Smooth muscle cell (in vitro differentiated cells): ENCODE measurements around the gene ENAH. TPM values are rescaled to one million over a fixed set of nuclear protein-coding genes. Genes with fewer than 3 reads are reported as not detected.
"Not testable (repeated sequence)": the region's sequence is repeated elsewhere in the genome, so short reads cannot be mapped to it uniquely, and the experiment has no call there.

Experiments used
- DNase-seq: peaks from one replicate; lab custom pipeline; 2025; ENCODE audit not compliant: unreplicated experiment; lab: John Stamatoyannopoulos, UW
- H2AFZ ChIP-seq: fragments of 200-600 bp; sonication (generic); 2 replicates; pipeline ENCODE4 v1.6.0; 2016; ENCODE audit warnings: antibody characterized with exemption, low read depth, mild to moderate bottlenecking
- H3F3A ChIP-seq: fragments of 200-600 bp; sonication (generic); 2 replicates; pipeline ENCODE4 v1.6.0; 2017; ENCODE audit warnings: antibody characterized with exemption, low read depth
- H3K27ac ChIP-seq: fragments of 200-600 bp; sonication (generic); 2 replicates; pipeline ENCODE4 v1.5.1; 2016; ENCODE audit warnings: low read depth, mild to moderate bottlenecking
- H3K27me3 ChIP-seq: fragments of 200-600 bp; sonication (generic); 2 replicates; pipeline ENCODE4 v1.6.1; 2016; ENCODE audit warnings: low read depth, mild to moderate bottlenecking
- H3K36me3 ChIP-seq: fragments of 200-600 bp; sonication (generic); 2 replicates; pipeline ENCODE4 v1.5.1; 2016; ENCODE audit warnings: low read depth
- H3K4me1 ChIP-seq: fragments of 200-600 bp; sonication (generic); 2 replicates; pipeline ENCODE4 v1.5.1; 2016; ENCODE audit warnings: low read depth
- H3K4me2 ChIP-seq: fragments of 200-600 bp; sonication (generic); 2 replicates; pipeline ENCODE4 v1.6.0; 2016; ENCODE audit warnings: mild to moderate bottlenecking
- H3K4me3 ChIP-seq: fragments of 200-600 bp; sonication (generic); 2 replicates; pipeline ENCODE4 v1.5.1; 2016; ENCODE audit warnings: mild to moderate bottlenecking
- H3K79me2 ChIP-seq: fragments of 200-600 bp; sonication (generic); 2 replicates; pipeline ENCODE4 v1.6.0; 2016; ENCODE audit warnings: low read depth, mild to moderate bottlenecking
- H3K9ac ChIP-seq: fragments of 200-600 bp; sonication (generic); 2 replicates; pipeline ENCODE4 v1.6.0; 2016; ENCODE audit warnings: low read depth
- H3K9me3 ChIP-seq: fragments of 200-600 bp; sonication (generic); replicated peaks from 2 replicates; pipeline ENCODE4 v1.5.1; 2016; ENCODE audit warnings: low read depth
- H4K20me1 ChIP-seq: fragments of 200-600 bp; sonication (generic); 2 replicates; pipeline ENCODE4 v1.6.0; 2016; ENCODE audit warnings: low read depth
- WGBS: methylation state at CpG from one replicate; pipeline ENCODE4 v1.1.7; 2016; ENCODE audit warnings: low lambda C conversion rate; 5-methylcytosine and 5-hydroxymethylcytosine counted together
- polyA plus RNA-seq: library from polyadenylated mRNA; unstranded; fragments of >200 nt; fragmentation: Nextera tagmentation; extraction: Ambion mirVana; gene quantifications from 2 replicates; pipeline ENCODE4 v1.2.1, GENCODE V29; 2016
- total RNA-seq: library from RNA; depleted of rRNA; stranded (reverse); fragments of >200 nt; gene quantifications from 2 replicates; pipeline ENCODE4 v1.2.3, GENCODE V29; 2014
- TF ChIP-seq, protein P1 (sequence below): fragments of 200-600 bp; sonication (generic); IDR thresholded peaks from 2 replicates; pipeline ENCODE4 v1.5.1; 2017; ENCODE audit warnings: borderline replicate concordance, mild to moderate bottlenecking, antibody characterized with exemption; ENCODE audit not compliant: insufficient read depth, poor library complexity, severe bottlenecking

The ENAH gene
- total and polyA plus RNA-seq, 2 experiments from 2014 or later, result 39.3 to 147 TPM

DNA sequence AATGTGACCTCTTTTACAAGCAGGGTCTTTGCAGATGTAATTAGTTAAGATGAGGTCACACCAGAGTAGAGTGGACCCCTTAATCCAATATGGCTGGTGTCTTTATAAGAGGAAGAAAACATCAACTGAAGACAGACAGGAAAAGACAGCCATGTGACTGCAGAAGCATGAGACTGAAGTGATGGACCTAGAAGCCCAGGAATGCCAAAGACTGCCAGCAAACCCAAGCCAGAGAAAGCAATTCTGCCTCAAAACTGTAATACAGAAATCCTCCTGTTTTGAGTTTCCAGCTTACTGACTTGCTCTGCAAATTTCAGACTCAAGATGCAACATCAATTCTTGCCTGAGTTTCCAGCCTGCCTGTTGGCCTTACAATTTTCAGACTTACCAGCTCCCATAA is 17.3 kb downstream of the ENAH start:
- Histone ChIP-seq H3K36me3 (no peaks in the 10 kb centered on the region), H3K9me3 (no peaks in the 10 kb centered on the region), H3F3A (peaks cover 6% of the 10 kb centered on the region), H3K27ac (peak overlapping the region; percentile 13), H3K79me2 (peaks cover 100% of the 10 kb centered on the region), H4K20me1 (peaks cover 98% of the 10 kb centered on the region), H3K4me1 (peaks cover 6% of the 10 kb centered on the region), H3K4me3 (no peak overlapping the region), H2AFZ (no peak overlapping the region), H3K4me2 (no peak overlapping the region), H3K9ac (no peak overlapping the region), H3K27me3 (no peaks in the 10 kb centered on the region)
- TF ChIP-seq, protein P1, sequence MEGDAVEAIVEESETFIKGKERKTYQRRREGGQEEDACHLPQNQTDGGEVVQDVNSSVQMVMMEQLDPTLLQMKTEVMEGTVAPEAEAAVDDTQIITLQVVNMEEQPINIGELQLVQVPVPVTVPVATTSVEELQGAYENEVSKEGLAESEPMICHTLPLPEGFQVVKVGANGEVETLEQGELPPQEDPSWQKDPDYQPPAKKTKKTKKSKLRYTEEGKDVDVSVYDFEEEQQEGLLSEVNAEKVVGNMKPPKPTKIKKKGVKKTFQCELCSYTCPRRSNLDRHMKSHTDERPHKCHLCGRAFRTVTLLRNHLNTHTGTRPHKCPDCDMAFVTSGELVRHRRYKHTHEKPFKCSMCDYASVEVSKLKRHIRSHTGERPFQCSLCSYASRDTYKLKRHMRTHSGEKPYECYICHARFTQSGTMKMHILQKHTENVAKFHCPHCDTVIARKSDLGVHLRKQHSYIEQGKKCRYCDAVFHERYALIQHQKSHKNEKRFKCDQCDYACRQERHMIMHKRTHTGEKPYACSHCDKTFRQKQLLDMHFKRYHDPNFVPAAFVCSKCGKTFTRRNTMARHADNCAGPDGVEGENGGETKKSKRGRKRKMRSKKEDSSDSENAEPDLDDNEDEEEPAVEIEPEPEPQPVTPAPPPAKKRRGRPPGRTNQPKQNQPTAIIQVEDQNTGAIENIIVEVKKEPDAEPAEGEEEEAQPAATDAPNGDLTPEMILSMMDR, result no peak
- no peak for DNase-seq

DNA sequence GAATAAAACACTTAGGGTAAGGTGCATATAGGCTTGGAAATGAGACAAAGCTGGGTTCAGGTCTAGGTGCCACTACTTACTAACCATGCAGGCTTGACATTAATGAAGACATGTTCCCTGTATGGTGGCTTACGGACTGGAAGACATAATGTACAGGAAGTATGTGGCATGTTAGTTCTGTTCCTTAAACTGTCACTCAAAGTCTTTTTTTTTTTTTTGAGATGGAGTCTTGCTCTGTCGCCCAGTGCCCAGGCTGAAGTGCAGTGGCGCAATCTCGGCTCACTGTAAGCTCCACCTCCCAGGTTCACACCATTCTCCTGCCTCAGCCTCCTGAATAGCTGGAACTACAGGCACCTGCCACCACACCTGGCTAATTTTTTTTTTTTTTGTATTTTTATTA is 20.1 kb downstream of the ENAH start:
- H3K27me3 ChIP-seq, H3K9ac ChIP-seq, H2AFZ ChIP-seq, H3F3A ChIP-seq, H3K4me2 ChIP-seq, H3K36me3 ChIP-seq, H3K9me3 ChIP-seq, DNase-seq, H3K27ac ChIP-seq, H3K4me3 ChIP-seq: not testable (repeated sequence)
- 92% methylated on average over 4 of the region's 4 CpGs for WGBS
- H3K79me2 ChIP-seq, result peaks cover 100% of the 10 kb centered on the region
- peaks cover 25% of the 10 kb centered on the region for H3K4me1 ChIP-seq
- H4K20me1 ChIP-seq, result peaks cover 98% of the 10 kb centered on the region

DNA sequence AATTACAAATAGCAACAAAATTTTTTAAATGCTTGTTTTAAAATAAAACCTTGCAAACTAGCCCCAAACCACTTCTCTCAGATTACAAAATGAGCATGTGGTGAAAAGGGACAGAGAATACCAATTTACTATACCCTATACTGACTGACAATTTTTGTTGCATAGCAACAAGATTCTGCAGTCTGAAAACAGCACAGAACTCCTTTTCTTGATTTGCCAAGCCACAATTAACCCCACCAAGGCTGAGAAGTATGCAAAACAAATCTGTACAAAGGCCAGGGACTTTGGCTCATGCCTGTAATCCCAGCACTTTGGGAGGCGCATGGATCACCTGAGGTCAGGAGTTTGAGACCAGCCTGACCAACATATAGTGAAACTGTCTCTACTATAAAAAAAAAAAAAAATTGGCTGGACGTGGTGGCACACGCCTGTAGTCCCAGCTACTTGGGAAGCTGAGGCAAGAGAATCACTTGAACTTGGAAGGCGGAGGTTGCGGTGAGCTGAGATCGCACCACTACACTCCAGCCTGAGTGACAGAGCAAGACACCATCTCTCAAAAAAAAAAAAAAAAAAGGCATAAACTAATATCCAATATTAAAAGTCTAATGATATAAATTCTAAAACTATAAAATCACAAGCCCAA is 21.8 kb downstream of the ENAH start:
- WGBS, result 92% methylated on average over 6 of the region's 6 CpGs
- H3K79me2 ChIP-seq, result peaks cover 100% of the 10 kb centered on the region
- no peak for DNase-seq

DNA sequence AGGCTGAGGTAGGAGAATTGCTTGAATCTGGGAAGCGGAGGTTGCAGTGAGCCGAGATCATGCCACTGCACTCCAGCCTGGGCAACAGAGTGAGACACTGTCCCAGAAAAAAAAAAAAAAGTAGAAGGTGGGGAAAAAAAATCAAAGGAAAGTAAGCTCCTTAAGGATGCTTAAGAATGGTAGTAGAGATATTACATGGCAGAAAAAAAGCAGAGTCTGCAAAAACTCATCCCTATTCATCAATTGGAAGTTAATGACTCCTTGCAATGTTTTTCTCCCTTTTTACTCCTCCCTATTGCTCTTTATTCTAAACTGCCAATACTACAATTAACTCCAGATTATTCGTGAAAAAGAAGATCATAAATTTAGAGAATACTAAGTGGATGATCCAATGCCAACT is 23.4 kb downstream of the ENAH start:
- Histone ChIP-seq H3K4me1 (peaks cover 39% of the 10 kb centered on the region), H2AFZ (no peak overlapping the region), H3K4me2 (no peak overlapping the region), H3K9me3 (no peaks in the 10 kb centered on the region), H3K27me3 (no peaks in the 10 kb centered on the region), H3K4me3 (no peak overlapping the region), H3F3A (no peaks in the 10 kb centered on the region), H3K79me2 (peaks cover 100% of the 10 kb centered on the region), H3K27ac (peak overlapping the region; percentile 13), H3K36me3 (no peaks in the 10 kb centered on the region), H4K20me1 (peaks cover 97% of the 10 kb centered on the region), H3K9ac (no peak overlapping the region)
- DNase-seq, result no peak
- 100% methylated on average over 3 of the region's 3 CpGs for WGBS
- TF ChIP-seq, protein P1, result no peak

More for the DNA sequence above, 21.8 kb downstream of the ENAH start:
- Histone ChIP-seq H3K4me3 (no peak overlapping the region), H3K27me3 (no peaks in the 10 kb centered on the region), H4K20me1 (peaks cover 97% of the 10 kb centered on the region), H3K4me2 (no peak overlapping the region), H3K9ac (no peak overlapping the region), H2AFZ (no peak overlapping the region), H3K4me1 (peaks cover 39% of the 10 kb centered on the region), H3F3A (no peaks in the 10 kb centered on the region), H3K9me3 (no peaks in the 10 kb centered on the region), H3K27ac (peak overlapping the region; percentile 6), H3K36me3 (no peaks in the 10 kb centered on the region)
- TF ChIP-seq, protein P1, result no peak

DNA sequence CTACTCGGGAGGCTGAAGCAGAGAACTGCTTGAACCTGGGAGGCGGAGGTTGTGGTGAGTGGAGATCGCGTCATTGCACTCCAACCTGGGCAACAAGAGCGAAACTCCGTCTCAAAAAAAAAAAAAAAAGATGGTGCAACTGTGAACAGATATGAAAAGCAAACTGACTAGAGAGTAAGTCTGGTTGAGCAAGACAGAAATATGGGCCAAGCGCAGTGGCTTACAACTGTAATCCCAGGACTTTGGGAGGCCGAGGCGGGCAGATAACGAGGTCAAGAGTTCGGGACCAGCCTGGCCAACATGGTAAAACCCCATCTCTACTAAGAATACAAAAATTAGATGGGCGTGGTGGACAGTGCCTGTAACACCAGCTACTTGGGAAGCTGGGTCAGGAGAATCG is 24.1 kb downstream of the ENAH start:
- Histone ChIP-seq H4K20me1 (peaks cover 96% of the 10 kb centered on the region), H3K79me2 (peaks cover 100% of the 10 kb centered on the region), H3K4me1 (peaks cover 39% of the 10 kb centered on the region)
- H3K36me3 ChIP-seq, DNase-seq, H3K27me3 ChIP-seq, H3K9me3 ChIP-seq, H2AFZ ChIP-seq, H3K9ac ChIP-seq, H3K27ac ChIP-seq, H3F3A ChIP-seq, H3K4me2 ChIP-seq, H3K4me3 ChIP-seq: not testable (repeated sequence)
- 74% methylated on average over 13 of the region's 13 CpGs for WGBS
